Astrocyte (in vitro differentiated cells and primary cell): ENCODE measurements around the gene SDC4. TPM values are rescaled to one million over a fixed set of nuclear protein-coding genes. Genes with fewer than 3 reads are reported as not detected.
A peak's percentile ranks its signal among the peaks of the same experiment; 100 is the strongest.

Experiments
- DNase-seq: peaks from one replicate; pipeline ENCODE4 v3.0.0-alpha.2; 2010; ENCODE audit warnings: low read depth
- FAIRE-seq: peaks from 2 replicates; lab custom pipeline; 2011; peaks lifted over from hg19 to GRCh38; lab: Jason Lieb, UNC
- H2AFZ ChIP-seq: 2 replicates; pipeline ENCODE4 v1.6.0; 2012; ENCODE audit warnings: low read depth, low read length, inconsistent platforms
- H3K27ac ChIP-seq: 2 replicates; pipeline ENCODE4 v1.5.1; 2011; ENCODE audit warnings: low read depth, low read length, inconsistent platforms
- H3K27me3 ChIP-seq: 2 replicates; pipeline ENCODE4 v1.6.0; 2011; ENCODE audit warnings: low read length, inconsistent platforms; ENCODE audit not compliant: insufficient read depth
- H3K36me3 ChIP-seq: 2 replicates; pipeline ENCODE4 v1.5.1; 2011; ENCODE audit warnings: low read length, inconsistent platforms; ENCODE audit not compliant: insufficient read depth
- H3K4me1 ChIP-seq: 2 replicates; pipeline ENCODE4 v1.5.1; 2011; ENCODE audit warnings: low read length, inconsistent platforms; ENCODE audit not compliant: insufficient read depth
- H3K4me2 ChIP-seq: 2 replicates; pipeline ENCODE4 v1.6.0; 2012; ENCODE audit warnings: low read length, inconsistent platforms
- H3K4me3 ChIP-seq: 2 replicates; pipeline ENCODE4 v1.5.1; 2011; ENCODE audit warnings: low read depth, mild to moderate bottlenecking, low read length, inconsistent platforms; ENCODE audit not compliant: insufficient read depth
- H3K79me2 ChIP-seq: 2 replicates; pipeline ENCODE4 v1.6.0; 2012; ENCODE audit warnings: mild to moderate bottlenecking, low read length, inconsistent platforms; ENCODE audit not compliant: insufficient read depth
- H3K9ac ChIP-seq: 2 replicates; pipeline ENCODE4 v1.6.0; 2012; ENCODE audit warnings: mild to moderate bottlenecking, low read length, inconsistent platforms
- H3K9me3 ChIP-seq: 2 replicates; pipeline ENCODE4 v1.5.1; 2012; ENCODE audit warnings: low read depth, mild to moderate bottlenecking, low read length, inconsistent platforms; ENCODE audit not compliant: insufficient read depth
- H4K20me1 ChIP-seq: 2 replicates; pipeline ENCODE4 v1.6.0; 2012; ENCODE audit warnings: low read length, inconsistent platforms; ENCODE audit not compliant: insufficient read depth
- H3K27ac Mint-ChIP-seq: one replicate; pipeline ENCODE4 v1.8.0; 2021; ENCODE audit warnings: mild to moderate bottlenecking, mixed read lengths; ENCODE audit not compliant: unreplicated experiment
- H3K27me3 Mint-ChIP-seq: one replicate; pipeline ENCODE4 v1.8.0; 2021; ENCODE audit warnings: low read depth, mixed read lengths; ENCODE audit not compliant: unreplicated experiment
- H3K36me3 Mint-ChIP-seq: one replicate; pipeline ENCODE4 v1.8.0; 2021; ENCODE audit warnings: low read depth, mixed read lengths; ENCODE audit not compliant: unreplicated experiment
- H3K4me1 Mint-ChIP-seq: one replicate; pipeline ENCODE4 v1.8.0; 2021; ENCODE audit warnings: low read depth, mixed read lengths; ENCODE audit not compliant: unreplicated experiment
- H3K4me3 Mint-ChIP-seq: one replicate; pipeline ENCODE4 v1.8.0; 2021; ENCODE audit warnings: mild to moderate bottlenecking, moderate library complexity, mixed read lengths; ENCODE audit not compliant: unreplicated experiment
- H3K9me3 Mint-ChIP-seq: one replicate; pipeline ENCODE4 v1.8.0; 2021; ENCODE audit warnings: mild to moderate bottlenecking, mixed read lengths; ENCODE audit not compliant: unreplicated experiment
- EZH2 ChIP-seq: IDR thresholded peaks from 2 replicates; pipeline ENCODE4 v1.6.1; 2012; ENCODE audit warnings: mild to moderate bottlenecking, low read length, inconsistent platforms; ENCODE audit not compliant: insufficient read depth
- total RNA-seq: library from RNA; stranded (reverse); gene quantifications from 2 replicates; pipeline ENCODE4 v1.2.1, GENCODE V29; 2021
- TF ChIP-seq, protein P1 (sequence below): IDR thresholded peaks from 2 replicates; pipeline ENCODE4 v1.5.1; 2011; ENCODE audit warnings: low read depth, mild to moderate bottlenecking, inconsistent platforms, low read length, moderate library complexity; ENCODE audit not compliant: insufficient read depth

SDC4 gene
- total RNA-seq, 1 donor from 2014 or later = 135 TPM

DNA sequence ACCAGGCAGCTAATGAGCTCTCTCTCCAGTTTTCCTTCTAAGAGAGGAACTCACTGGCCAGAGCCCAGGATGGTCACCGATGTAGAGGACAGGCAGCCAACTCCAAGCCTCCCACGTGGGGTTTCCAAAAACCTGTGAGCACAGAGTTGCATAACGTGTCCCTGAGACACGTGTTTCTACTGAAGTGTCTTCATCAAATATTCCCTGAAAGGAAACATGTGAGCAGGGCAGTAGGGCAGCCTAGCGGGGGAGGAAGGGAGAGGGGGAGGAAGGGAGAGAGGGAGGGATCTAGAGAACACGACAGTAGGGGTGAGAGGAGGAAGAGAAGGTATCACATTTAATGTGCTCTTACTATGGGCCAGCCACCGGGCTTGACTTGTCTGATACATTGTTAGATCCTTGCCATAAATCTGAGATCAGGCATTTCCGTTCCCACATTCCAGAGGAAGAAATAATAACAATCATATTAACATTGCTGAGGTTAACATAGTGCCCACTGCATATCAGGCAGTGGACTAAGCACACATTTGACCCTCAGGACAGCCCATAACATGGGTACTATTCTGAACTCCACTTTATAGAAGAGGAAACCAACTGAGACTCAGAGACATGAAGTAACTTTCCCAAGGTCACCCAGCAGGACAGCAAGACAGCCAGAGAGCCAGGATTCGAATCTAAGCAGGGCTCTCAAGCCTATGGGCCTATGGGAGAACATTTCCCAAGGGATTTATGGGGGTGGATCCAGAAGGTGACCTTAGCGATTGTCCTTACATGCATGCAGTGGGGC is 10.3 kb upstream of the SDC4 start:
- no peak overlapping the region for H3K27ac Mint-ChIP-seq
- H3K27me3 Mint-ChIP-seq = no peaks in the 10 kb centered on the region
- H3K4me1 Mint-ChIP-seq = peaks cover 53% of the 10 kb centered on the region
- TF ChIP-seq EZH2 = no peak
- TF ChIP-seq, protein P1, sequence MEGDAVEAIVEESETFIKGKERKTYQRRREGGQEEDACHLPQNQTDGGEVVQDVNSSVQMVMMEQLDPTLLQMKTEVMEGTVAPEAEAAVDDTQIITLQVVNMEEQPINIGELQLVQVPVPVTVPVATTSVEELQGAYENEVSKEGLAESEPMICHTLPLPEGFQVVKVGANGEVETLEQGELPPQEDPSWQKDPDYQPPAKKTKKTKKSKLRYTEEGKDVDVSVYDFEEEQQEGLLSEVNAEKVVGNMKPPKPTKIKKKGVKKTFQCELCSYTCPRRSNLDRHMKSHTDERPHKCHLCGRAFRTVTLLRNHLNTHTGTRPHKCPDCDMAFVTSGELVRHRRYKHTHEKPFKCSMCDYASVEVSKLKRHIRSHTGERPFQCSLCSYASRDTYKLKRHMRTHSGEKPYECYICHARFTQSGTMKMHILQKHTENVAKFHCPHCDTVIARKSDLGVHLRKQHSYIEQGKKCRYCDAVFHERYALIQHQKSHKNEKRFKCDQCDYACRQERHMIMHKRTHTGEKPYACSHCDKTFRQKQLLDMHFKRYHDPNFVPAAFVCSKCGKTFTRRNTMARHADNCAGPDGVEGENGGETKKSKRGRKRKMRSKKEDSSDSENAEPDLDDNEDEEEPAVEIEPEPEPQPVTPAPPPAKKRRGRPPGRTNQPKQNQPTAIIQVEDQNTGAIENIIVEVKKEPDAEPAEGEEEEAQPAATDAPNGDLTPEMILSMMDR = no peak
- Histone ChIP-seq H3K4me2 (peak overlapping the region; percentile 69), H3K4me3 (peak overlapping the region; percentile 4), H3K79me2 (peaks cover 3% of the 10 kb centered on the region), H4K20me1 (peaks cover under 1% of the 10 kb centered on the region), H3K27me3 (no peaks in the 10 kb centered on the region), H2AFZ (no peak overlapping the region), H3K27ac (peak overlapping the region; percentile 59), H3K4me1 (peaks cover 62% of the 10 kb centered on the region), H3K9me3 (no peaks in the 10 kb centered on the region), H3K9ac (peak overlapping the region; percentile 30), H3K36me3 (no peaks in the 10 kb centered on the region)
- H3K9me3 Mint-ChIP-seq = no peaks in the 10 kb centered on the region
- no peak overlapping the region for H3K4me3 Mint-ChIP-seq
- H3K36me3 Mint-ChIP-seq = no peaks in the 10 kb centered on the region
- DNase-seq (peak; percentile 73), FAIRE-seq (no peak)

DNA sequence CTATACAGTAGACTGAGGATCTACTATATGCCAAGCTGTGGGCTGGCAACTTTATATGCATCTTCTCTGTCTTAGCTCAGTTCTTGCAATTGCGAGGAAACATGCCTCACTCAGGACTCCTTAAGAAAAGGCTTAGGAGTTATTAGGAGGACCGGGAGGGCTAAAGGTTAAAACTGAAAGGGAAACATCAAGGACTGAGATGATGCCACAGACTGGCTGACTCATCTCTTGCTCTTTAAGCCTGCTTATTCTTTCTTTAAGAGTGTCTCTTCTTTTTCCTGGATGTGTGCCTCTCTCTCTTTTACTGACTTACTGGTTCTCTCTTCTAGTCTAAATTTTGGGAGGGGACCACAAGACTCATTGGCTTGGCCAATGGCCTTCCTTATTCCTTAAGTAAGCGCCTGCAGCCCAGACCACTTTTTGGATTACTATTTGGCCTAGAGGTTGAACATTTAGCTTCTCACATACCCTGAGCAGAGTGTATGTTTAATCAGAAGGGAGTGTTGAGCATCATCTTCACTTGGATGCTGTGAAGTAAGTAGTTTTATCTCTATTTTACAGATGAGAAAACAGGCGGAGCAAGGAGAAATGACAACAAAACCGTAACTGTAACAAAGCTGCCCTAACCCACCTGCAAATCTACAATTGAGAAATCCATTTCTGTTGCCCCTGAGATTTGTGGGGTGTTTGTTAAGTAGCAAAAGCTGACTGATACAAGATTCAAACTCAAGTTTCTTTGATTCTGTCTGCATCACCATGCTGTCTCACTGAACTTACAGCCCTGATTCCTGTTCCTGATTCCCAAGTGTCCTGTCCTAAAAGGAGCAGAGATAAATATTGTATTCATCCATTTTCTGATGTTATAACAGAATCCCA is 7.2 kb upstream of the SDC4 start:
- Histone ChIP-seq H3K79me2 (no peaks in the 10 kb centered on the region), H3K27ac (peak overlapping the region; percentile 52), H3K36me3 (no peaks in the 10 kb centered on the region), H3K27me3 (no peaks in the 10 kb centered on the region), H3K9ac (peak overlapping the region; percentile 1), H3K9me3 (no peaks in the 10 kb centered on the region), H4K20me1 (no peaks in the 10 kb centered on the region), H3K4me1 (peaks cover 54% of the 10 kb centered on the region), H3K4me3 (no peak overlapping the region), H2AFZ (no peak overlapping the region), H3K4me2 (peak overlapping the region; percentile 63)
- FAIRE-seq = no peak
- Mint-ChIP-seq H3K4me3 (no peak overlapping the region), H3K36me3 (no peaks in the 10 kb centered on the region), H3K27me3 (no peaks in the 10 kb centered on the region), H3K4me1 (peaks cover 51% of the 10 kb centered on the region), H3K27ac (peak overlapping the region; percentile 75), H3K9me3 (no peaks in the 10 kb centered on the region)
- no peak for TF ChIP-seq EZH2
- peak; percentile 73 for DNase-seq

DNA sequence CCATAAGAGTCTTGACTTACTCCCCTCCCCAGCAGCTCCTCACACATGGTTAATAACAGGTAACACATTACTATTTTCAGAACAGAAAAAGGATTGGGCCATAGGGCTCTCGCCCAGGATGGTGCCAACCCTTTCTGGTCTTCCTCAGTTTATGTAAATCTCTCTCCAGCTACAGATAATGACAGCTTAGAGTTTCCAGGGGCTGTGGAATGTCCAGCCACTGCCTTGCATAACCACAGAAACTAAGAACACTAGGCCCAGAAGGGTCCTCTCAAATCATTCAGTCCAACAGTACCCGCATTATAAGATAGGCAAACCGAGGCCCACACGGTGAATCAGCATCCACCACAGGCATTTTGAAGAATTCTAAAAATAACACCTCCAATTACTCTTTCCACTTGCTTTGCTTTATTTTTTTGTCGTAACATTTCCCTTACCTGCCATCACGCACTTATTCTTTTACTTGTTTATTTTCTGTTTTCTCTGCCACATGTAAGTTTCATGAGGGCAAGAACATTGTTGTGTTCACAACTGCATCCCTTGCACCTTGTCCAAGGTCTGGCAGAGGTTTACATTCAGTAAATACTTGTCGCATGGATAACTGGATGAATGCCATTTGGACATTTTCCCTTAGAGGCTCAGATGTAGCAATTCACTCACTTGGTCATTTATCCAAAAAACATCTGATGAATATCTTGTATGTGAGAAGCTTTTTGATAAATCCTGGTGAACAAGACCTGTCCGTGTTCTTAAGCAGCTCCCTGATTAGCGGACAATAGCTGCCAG is 6.4 kb upstream of the SDC4 start:
- H3K4me3 ChIP-seq = no peak overlapping the region
- Mint-ChIP-seq H3K4me3 (peak overlapping the region; percentile 64), H3K27ac (peak overlapping the region; percentile 75), H3K36me3 (no peaks in the 10 kb centered on the region), H3K27me3 (no peaks in the 10 kb centered on the region), H3K4me1 (peaks cover 44% of the 10 kb centered on the region), H3K9me3 (no peaks in the 10 kb centered on the region)
- no peaks in the 10 kb centered on the region for H3K27me3 ChIP-seq
- H3K79me2 ChIP-seq = no peaks in the 10 kb centered on the region
- FAIRE-seq (no peak), DNase-seq (peak; percentile 95)
- H3K4me1 ChIP-seq = peaks cover 47% of the 10 kb centered on the region
- no peaks in the 10 kb centered on the region for H3K9me3 ChIP-seq
- no peak overlapping the region for H2AFZ ChIP-seq
- H3K27ac ChIP-seq = peak overlapping the region; percentile 52
- H3K36me3 ChIP-seq = no peaks in the 10 kb centered on the region
- TF ChIP-seq, protein P1 = no peak
- no peak for TF ChIP-seq EZH2
- no peaks in the 10 kb centered on the region for H4K20me1 ChIP-seq
- H3K9ac ChIP-seq = peak overlapping the region; percentile 1
- peak overlapping the region; percentile 63 for H3K4me2 ChIP-seq
